PC-3 (cell line): ENCODE data around the gene WDR7.

Experiments used
- CTCF ChIP-seq: fragments of 300-600 bp; sonication (generic); conservative IDR thresholded peaks from 2 replicates; pipeline ENCODE4 v1.5.1; 2017; ENCODE audit warnings: antibody characterized with exemption, low read depth, mild to moderate bottlenecking, low read length
- EZH2 ChIP-seq: fragments of 300-600 bp; sonication (generic); IDR thresholded peaks from one replicate; pipeline ENCODE4 v1.6.1; 2017; ENCODE audit warnings: antibody characterized with exemption, mild to moderate bottlenecking, low read length; ENCODE audit not compliant: unreplicated experiment
- EZH2phosphoT487 ChIP-seq: fragments of 300-600 bp; sonication (generic); IDR thresholded peaks from 2 replicates; pipeline ENCODE4 v1.6.1; 2018; ENCODE audit warnings: mild to moderate bottlenecking, antibody characterized with exemption, low read length, borderline replicate concordance

- TF ChIP-seq CTCF (no peak), EZH2phosphoT487 (no peak), EZH2 (no peak)
Measured at GRCh38 chr18:56696966-56697365, 45.8 kb downstream of the WDR7 start.
